Suppressor macrophage treated with lipopolysaccharide for 1 hour (primary cell): Measurements from ENCODE around the gene GALNT15.

Source experiments
- DNase-seq, 3 donors: peaks; one replicate each; pipeline ENCODE4 v3.0.0-alpha.2; 2020 to 2022

GALNT15 gene

DNA sequence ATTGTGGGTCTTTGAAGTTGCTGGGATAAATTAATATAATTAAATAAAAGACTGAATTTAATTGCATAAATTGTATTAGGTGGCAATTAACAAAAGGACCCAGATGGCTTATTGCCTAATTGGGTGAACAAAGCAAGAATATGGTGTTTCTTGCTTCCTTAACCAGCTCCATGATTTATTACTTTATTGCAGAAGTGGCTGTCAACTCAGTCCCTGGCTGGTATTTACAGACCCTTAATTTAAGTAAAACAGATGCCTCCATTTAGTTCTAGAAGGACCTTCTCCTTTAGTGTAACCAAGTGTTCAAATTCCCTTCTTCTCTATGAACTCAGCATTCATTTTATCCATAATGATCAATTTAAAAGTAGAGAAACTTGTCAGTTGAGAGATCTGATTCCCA, 55.2 kb downstream of the GALNT15 start:
- DNase-seq = no peak

DNA sequence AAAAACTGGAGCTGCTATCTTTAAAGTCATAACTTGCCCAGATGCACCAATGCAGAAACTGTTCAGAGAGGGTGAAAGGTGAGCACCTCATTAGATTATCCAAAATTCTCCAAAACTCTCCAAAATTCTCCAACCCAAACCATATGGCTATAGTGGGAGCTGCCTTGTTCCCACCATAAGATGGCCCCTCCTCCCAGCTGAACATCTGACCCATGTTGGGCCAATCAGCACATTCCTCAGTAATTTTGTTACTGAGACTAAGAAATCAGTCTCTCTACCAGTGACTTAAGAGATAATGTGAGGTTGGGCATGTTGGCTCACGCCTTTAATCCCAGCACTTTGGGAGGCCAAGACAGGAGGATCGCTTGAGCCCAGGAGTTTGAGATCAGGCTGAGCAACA, 57.5 kb downstream of the GALNT15 start:
- no peak for DNase-seq

DNA sequence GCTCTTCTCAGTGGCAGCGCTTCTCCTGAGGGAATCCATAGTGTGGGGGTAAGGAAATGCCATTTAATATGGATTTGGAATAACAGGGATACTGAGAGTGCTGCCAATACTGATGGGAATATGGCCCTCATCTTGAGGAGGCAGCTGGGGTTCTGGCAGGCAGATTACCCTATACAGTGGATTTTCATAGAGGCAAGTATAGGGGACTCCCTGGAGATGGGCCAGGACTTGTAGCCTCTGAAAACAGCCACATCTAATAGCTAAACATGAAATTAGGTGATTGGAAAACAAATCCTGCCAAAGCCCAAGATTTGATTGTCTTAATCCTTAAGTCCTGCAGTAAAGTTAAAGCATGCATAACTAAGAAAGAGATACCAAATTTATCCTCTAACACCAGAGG, 59.3 kb downstream of the GALNT15 start:
- no peak for DNase-seq

DNA sequence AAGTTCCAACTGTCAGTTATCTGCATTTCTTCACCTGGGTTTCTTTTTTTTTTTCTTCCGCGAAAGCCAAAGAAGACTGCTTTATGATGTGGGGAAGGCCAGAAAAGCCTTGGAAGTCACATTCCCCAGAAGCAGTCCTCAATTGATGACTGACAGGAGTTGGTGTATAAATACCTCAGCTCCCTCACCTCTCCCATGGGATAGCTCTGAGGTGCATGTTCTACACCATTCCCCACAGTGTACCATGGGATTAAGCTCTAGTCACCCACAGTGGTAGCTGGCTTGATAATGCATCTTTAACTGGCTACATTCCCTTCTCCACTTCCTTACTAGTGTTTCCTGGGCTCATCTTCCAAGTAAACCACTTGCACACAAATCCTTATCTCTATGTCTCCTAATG, 59.8 kb downstream of the GALNT15 start:
- no peak for DNase-seq

DNA sequence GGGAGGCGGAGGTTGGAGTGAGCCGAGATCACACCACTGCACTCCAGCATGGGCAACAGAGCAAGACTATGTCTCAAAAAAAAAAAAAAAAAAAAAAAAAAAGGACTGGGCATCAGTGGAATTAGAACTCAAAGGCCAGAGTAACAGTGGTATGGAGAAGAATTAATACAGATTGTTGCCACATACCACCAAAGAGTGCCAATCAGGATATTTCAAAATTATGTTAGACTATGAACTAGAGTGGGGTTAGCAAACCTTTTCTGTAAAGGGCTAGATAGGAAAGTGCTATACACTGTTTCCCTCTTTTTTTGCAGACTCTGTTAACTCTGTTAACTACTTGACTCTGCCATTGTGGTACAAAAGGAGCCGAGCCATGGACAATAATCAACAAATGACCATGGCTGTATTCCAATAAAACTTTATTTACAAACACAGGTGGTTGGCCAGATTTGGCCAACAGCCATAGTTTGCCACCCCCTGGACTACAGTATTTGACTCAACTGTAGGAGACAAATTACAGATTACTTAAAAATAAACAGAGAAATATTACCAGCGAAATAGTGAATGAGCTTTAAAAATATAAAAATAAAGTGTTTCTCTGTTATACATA, 61.7 kb downstream of the GALNT15 start:
- no peak for DNase-seq

DNA sequence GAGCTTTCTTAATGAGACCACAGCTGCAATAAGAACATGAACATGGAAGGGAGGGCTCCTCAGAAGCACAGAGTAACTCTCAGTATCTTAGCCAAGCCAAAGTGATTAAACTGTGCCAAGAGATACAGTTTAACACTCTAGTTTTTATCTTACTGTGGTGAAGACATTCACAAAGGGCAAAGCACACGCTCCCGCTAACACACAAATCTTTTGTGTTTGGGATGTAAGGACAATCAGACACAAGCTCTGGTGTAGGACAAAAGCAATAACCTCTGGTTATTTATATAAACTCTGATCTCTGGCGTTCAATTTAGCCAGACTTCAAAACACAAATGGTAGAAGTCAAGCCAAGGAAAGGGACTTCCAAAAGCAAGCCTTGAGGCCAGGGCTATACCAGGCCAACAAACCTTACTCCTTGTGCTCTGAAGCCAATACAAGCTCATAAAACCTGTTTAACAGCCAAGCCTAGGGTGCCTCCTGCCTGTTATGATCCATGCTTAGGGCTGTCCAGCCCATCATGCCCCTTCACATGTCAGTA, 62.4 kb downstream of the GALNT15 start:
- no peak for DNase-seq

DNA sequence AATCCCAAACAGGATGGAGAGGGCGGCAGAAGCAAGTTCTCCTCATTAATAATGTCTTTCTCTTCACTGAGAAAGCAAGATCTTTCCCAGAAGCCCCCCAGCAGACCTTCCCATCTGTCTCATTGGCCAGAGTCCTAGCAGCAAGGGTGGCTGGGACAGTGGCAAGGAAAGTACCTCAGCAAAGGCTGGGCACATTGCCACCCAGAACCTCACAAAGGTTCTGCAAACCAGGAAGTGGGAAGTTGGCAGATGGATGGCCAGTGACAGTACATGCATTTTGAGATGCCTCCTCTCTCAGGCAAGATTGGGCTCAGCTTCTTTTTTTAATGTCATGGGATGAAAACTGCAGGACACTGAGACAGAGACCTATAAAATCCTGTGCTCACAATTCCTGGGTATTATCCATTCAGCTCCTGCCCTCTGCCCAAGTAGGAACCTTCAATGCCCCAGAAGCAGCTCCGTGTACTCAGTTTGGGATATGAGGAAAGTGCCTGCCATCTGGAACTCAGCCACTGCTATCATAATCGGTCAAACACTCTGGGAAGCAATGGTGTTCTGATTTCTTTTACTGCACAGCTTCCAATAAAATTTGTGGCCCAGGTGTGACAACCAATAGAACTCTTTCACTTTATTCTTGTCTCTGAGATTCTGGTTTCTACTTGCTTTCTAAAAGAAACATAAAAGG, 64.7 kb downstream of the GALNT15 start:
- DNase-seq = peak; percentile 28 to 55 (median 46)

DNA sequence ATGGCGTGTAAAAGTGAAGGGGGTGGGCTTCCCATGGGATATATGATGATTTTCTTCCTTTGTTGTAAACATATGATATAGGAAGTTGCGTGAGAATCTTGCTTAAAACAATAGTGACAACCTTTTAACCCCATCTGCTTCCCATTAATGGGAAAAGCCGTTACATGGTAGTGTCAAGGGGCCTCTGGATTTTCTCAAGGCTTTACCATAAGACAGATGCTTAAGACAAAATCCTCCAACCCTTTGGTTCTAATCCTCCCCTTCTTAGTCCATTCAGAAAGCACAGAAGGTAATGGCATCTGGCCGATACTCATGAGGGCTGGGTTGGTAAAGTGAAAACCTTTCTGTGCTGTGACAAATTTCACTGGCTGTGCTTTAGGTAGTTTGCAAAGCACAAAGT, 65.3 kb downstream of the GALNT15 start:
- DNase-seq = no peak

DNA sequence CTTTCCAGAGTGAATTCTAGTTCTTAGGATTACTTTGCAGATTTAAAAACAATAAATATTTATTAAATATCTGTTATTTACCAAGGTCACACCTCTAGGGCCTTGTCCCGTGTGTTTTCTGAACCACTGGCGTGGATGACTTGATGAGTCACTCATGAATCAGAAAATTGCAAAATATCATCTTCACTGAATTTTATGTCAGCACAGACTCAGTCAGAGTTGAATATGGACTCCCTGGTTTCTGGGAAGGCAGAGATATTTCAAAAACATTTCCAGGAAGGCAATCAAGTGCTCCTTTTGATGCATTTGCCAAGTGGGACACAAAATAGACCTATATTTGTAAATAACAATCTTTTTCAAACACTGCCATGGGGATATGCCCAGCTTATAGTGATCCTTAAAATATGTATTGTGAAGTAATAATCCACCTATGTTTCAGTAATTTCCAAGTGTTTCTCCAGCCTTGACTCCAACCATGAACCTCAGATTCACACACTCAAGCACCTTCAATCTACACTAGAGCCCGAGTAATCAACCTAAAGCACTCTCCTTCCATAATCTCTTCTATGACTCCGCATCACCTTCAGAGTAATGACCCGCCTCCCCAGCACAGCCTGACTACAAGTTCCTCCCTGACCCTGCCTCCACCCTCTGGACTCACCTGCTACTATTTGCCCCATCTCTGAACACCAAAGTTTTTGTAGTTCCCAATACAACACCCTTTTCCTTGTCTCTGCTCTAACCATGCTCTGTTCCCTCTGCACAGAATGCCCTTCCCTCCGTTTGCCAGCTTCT, 65.9 kb downstream of the GALNT15 start:
- DNase-seq = peak; percentile 67 to 94 (median 89)

DNA sequence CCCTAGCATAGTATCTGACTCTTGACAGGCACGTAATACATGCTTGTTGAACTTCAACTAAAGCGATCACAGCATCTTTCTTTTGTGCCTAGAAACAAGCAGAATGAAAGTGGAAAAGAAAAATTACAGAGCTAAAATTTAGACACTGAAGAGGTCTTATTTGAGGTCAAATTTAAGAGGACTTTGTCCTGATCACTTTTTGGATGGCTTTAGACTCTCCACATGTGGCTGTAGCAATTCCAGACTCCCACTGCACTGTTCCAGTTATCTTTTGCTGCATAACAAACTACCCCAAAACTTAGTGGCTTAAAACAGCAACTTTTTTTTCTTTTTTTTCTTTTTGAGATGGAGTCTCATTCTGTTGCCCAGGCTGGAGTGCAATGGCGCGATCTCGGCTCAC, 66.7 kb downstream of the GALNT15 start:
- DNase-seq = no peak

DNA sequence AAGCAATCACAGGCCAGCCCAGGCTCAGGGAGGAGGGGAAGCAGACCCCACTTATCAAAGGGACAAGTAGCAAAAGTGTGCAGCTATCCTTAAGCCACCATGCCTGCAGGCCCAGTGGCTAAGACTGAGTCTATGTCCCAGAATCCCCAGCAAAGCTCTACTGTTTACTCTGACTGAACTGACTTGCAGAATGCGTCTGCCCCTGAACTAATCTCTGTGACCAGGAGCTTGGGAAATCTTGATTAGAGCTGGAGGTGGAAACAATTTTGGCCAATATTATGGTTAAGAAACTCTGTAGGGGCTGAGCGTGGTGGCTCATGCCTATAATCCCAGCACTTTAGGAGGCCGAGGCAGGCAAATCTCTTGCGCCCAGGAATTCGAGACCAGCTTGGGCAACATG, 67.7 kb downstream of the GALNT15 start:
- DNase-seq = no peak

DNA sequence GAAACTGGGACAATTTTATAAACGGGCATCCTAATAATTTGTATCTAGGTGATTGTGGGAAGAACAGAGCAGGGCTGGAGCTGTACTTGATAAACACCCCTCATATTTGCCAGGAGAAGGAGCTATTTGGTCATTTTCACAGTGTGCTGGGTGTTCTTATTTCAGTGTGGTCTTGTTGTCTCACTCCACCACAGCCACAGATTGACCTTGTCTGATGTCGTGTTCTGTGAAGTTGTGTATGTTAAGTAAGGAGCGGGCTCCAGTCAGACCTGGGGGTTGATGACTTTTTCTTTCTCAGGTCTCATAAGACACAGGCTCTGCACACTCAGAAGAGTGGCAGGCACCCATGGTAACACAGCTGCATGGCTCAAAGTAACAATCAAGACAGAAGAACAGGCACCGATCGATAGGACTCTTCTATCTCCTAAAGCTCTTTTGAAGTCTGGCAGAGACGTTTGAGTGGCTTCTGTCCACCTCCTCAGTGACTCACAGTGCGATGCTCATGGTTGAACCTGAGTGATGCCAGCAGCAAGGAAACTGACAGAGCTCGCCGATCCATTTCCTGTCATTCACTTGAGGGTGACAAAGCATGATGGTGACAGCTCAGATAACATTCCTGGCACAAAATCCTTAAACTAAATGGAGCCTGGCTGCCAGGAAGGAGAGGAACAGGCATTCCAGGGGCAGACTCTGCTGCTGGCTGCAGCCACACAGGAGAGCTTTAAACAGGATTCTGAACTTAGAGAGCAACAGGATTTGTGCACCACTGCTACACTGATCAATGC, 69.4 kb downstream of the GALNT15 start:
- peak; percentile 8 to 28 (median 19) for DNase-seq

DNA sequence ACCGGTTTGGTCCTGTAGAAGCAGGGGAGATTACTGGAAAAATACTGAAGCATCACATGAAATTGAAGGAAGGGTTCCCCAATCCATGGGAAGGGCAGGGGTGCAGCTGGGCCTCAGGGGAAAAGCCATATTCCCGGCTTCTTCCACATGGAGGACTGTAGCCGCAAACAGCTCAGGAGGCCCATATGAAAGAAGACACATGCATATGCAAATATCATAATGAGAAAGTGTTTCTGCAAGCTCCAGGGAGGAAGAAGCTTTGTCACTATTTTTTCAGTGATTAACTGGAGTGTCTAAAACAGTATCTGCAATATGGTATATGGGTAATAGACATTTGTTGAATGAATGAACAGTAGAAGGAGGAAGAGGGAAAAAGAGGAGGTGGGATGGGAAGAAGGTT, 71.1 kb downstream of the GALNT15 start:
- no peak for DNase-seq

DNA sequence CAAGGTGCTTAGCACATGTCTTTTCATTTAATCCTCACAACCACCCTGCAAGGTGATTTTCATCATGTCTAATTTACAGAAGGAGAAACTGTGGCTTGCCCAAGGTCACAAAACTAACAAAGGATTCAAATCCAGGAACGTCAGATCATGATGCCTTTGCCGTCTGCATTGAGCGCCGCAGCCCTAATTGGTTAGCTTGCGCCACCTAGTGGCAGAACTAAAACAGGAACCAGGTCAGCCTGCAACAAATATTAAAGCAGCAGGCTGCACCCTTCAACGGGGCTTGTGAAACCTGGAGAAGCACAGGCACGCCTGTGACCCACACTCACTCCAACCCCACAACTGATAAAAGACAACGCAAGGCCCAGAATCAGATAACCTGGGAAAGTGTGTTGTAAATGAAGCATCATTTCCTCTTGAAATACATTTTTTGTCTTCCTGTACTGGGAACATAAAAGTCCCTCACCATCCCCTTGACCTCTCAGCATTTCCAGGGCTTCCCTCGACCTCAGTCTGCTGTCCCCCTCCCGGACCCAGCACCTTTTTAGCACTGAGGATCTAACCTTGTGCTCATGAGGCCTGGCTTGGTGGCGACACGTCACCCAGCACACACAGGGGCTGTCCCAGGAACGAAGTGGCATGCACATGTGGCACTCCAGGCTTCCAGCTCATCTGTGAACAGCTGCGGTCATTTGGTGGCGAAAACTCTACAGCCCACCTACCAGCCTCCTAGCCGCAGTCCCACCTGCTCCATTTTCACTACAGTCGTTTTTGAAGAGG, 73.0 kb downstream of the GALNT15 start:
- DNase-seq = peak; percentile 88 to 93 (median 90)

DNA sequence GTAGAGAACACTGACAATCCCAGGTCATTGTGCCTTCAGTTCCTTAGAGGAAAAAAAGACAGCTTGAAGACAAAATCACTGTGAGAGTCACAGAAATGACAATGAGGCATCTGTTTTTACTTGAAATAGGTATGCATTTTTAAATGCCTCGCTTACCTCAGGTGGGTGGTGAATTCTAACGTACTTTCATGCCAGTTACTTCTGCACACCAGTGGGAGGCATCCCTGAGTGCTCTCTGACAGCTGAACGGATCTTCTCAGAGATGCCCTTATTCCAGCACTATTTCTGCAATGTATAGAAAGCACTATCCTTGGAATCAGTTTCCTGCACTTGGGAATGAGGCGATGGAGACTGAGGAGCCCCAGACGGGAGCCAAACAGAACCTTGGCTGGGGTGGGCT, 74.1 kb downstream of the GALNT15 start:
- no peak for DNase-seq

DNA sequence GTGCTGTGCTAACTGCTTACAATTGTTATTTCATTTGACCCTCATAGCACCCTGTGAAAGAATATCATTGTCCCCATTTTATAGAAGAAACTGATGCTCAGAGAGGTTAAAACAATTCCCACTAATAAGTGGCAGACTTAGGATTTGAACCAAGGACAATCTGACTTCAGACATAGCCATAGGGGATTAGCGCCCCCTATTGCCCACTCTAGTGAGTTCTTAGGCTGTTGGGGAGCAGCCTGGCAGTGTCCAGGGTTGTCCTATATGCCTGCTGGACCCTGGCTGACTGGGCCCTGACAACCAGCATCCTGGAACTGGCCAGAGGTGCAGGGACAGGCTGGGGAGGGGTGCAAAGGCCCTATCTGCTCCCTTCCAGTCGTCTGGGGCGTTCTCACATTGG, 74.9 kb downstream of the GALNT15 start:
- peak; percentile 33 to 58 (median 45) for DNase-seq

DNA sequence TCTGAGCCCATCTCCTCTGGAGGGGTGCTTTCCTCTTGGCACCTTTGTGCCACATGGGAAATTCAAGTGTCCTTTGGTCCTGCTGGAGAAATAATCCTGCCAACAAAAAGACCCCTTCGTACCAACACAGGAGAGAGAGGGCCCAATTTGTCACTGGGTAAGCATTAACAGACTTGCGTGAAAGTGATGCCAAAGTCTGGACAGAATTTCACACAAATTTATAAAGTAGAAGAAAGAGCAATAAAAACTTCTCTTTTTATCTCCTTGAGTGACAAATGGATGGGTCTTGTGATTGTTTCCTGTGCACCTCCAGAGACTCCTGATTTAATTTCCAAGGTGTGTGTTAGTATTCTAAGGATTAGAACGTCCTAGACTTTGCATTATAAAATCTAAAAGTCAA, 75.4 kb downstream of the GALNT15 start:
- DNase-seq = no peak

DNA sequence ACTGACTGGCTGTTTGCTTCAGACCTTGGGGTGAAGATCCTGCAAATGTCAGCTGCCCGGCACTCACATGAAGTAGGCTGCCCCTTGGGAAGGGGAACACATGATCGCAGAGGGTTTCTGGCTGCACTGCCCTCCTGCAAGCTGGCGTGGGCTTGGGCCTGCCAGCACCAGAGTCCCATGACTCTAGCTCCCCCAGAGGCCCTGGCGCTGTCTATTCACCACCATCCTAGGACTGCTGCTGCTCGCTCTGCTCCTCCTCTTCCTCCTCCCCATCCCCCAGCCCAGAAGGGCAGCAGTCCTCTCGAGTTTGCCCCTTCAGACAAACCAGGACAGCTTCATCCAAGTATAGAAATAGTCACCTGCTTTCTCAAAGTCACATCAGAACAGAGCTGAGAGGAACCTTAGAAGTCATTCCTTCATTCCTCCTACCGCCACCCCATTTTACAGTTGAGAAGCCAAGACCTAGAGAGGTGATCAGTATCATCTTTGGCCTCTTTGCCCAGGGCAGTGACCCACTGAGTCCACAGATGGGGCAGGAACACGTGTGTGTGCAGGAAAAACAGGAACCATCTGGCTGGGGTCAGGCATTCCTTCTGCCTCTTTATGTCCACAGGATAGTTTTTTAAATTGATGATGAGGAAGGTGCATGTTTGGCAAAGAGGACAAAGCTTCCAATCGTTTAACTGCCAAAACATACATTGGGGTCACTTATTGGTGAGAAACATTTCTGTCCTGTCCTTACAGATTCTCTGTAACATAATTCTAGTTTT, 77.0 kb downstream of the GALNT15 start:
- no peak for DNase-seq

DNA sequence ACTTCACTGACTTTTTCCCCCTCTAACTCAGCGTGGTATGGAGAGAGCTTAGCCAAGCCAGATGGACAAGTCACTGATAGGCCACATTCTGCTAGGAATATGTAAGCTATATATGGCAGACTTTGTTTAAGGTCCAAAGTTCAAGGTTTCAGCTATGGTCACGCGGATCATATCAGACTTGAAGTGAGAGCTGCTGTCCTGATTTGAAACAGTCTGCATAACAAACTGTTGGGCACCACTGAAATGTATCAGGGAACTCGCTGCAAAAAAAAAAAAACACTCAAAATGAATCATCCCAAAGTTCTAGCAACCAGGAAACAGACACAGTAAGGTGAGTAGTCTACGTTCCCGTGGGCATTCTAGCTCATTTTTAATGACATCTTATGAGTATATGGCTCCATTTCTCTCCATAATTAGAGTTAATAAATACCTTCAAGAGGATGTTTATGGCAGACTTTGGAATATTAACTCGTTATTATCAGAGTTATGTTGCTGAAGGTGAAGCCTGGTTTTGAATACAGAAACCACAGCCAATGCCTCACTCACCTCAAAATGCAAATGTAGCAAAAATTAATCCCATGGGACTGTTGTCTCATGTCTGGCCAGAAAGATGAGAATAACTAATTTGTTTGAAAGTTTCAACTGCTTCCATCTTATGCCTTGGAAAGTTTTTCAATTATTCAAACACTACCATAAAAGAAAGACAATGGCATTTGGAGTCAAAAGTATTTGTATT, 77.9 kb downstream of the GALNT15 start:
- no peak for DNase-seq

DNA sequence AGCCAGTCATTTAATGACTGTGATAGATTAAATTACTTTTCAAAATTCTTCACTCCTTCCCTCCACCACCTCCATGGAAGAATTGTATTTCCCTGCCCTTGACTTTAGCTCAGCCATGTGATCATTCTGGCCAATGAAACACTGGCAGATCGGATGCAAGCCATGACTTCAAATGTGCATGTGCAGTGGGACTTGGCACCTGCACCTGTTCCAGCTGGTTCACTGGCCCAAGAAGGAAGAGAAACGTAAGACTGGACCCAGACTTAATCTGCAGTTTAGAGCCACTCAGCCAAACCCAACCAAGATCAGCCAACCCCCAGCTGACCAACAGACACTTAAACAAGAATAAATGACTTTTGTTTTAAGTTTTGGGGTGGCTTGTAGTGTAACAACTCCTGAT, 78.5 kb downstream of the GALNT15 start:
- no peak for DNase-seq

DNA sequence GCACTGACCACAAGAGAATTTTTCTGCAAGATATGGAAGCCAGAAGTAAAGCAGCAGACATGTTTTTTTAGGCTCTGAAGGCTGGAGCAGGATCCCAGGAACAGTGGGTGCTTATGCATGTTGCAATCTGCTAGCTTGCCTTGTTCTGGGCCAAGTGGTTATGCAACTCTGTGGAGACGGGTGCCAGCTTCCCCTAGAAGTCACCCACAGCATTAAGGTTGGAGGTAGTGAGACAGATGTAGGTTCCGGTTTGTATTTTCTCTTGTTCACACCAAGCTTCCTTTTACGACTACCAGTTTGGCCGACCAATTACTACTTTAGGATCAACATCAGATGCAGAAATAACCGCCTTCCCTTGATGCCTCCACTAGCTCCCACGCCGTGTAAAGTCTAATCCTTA, 79.1 kb downstream of the GALNT15 start:
- DNase-seq = peak; percentile 82 to 85 (median 85)
